Hepatic stellate cell (primary cell): ENCODE results near the gene COL5A1.

ENCODE experiments used
- DNase-seq: peaks from one replicate; pipeline ENCODE4 v3.0.0; 2011; ENCODE audit warnings: low spot score

The COL5A1 gene

GRCh38 chr9:134770972-134771971 lies 129.7 kb downstream of the COL5A1 start:
- no peak for DNase-seq

- DNase-seq, result no peak
Measured at GRCh38 chr9:134772331-134772730, 130.7 kb downstream of the COL5A1 start.

- no peak for DNase-seq
Measured at GRCh38 chr9:134773842-134774241, 132.2 kb downstream of the COL5A1 start.

- no peak for DNase-seq
Measured at GRCh38 chr9:134774410-134774809, 132.8 kb downstream of the COL5A1 start.

- peak; percentile 79 for DNase-seq
Measured at GRCh38 chr9:134775081-134775951, 133.7 kb downstream of the COL5A1 start.

- no peak for DNase-seq
Measured at GRCh38 chr9:134776080-134776796, 134.6 kb downstream of the COL5A1 start.

- no peak for DNase-seq
Measured at GRCh38 chr9:134777153-134777552, 135.6 kb downstream of the COL5A1 start.

- no peak for DNase-seq
Measured at GRCh38 chr9:134778156-134778555, 136.6 kb downstream of the COL5A1 start.

GRCh38 chr9:134778841-134779411 lies 137.3 kb downstream of the COL5A1 start:
- DNase-seq, result peak; percentile 53

GRCh38 chr9:134779640-134780039 lies 138.0 kb downstream of the COL5A1 start:
- no peak for DNase-seq

GRCh38 chr9:134781591-134782302 lies 140.1 kb downstream of the COL5A1 start:
- no peak for DNase-seq

GRCh38 chr9:134782921-134783698 lies 141.5 kb downstream of the COL5A1 start:
- no peak for DNase-seq

- DNase-seq, result no peak
Measured at GRCh38 chr9:134783699-134784039, 142.1 kb downstream of the COL5A1 start.

GRCh38 chr9:134784577-134785305 lies 143.1 kb downstream of the COL5A1 start:
- DNase-seq, result no peak

GRCh38 chr9:134785325-134786108 lies 143.9 kb downstream of the COL5A1 start:
- DNase-seq, result no peak

- DNase-seq, result no peak
Measured at GRCh38 chr9:134787601-134788531, 146.3 kb downstream of the COL5A1 start.

- no peak for DNase-seq
Measured at GRCh38 chr9:134789168-134789567, 147.6 kb downstream of the COL5A1 start.

GRCh38 chr9:134791009-134791408 lies 149.4 kb downstream of the COL5A1 start:
- DNase-seq, result no peak
